Left ventricle myocardium inferior (tissue), 1 donor: Measurements from ENCODE around the gene FAM131B. TPM values are rescaled to one million over a fixed set of nuclear protein-coding genes. Genes with fewer than 3 reads are reported as not detected.

Experiments used
- DNase-seq: peaks from one replicate; pipeline ENCODE4 v3.0.0-alpha.2; 2020
- H3K27ac ChIP-seq: fragments of 200-600 bp; replicated peaks from 2 replicates; pipeline ENCODE4 v1.8.0; 2021
- H3K27me3 ChIP-seq: fragments of 200-600 bp; 2 replicates; pipeline ENCODE4 v1.8.0; 2021; ENCODE audit warnings: low read depth
- H3K36me3 ChIP-seq: fragments of 200-600 bp; 2 replicates; pipeline ENCODE4 v1.8.0; 2021
- H3K4me1 ChIP-seq: fragments of 200-600 bp; 2 replicates; pipeline ENCODE4 v1.8.0; 2021
- H3K4me3 ChIP-seq: fragments of 200-600 bp; 2 replicates; pipeline ENCODE4 v1.8.0; 2021; ENCODE audit warnings: mild to moderate bottlenecking, moderate library complexity
- H3K9me3 ChIP-seq: fragments of 200-600 bp; replicated peaks from 2 replicates; pipeline ENCODE4 v1.8.0; 2021
- CTCF ChIP-seq: fragments of 200-600 bp; IDR thresholded peaks from 2 replicates; pipeline ENCODE4 v1.8.0; 2021; ENCODE audit warnings: antibody characterized with exemption, mild to moderate bottlenecking, borderline replicate concordance
- intact Hi-C: fragments of 100-400 bp; cut with micrococcal nuclease; formaldehyde crosslinking; loops from one replicate; pipeline ENCODE4 v1.11.0; 2022
- microRNA-seq: library from miRNA; unstranded; fragments of <30 nt; microRNA quantifications from one replicate; pipeline ENCODE4 v1.2.0, GENCODE V29; 2020
- total RNA-seq: library from RNA; stranded (reverse); fragmentation: NEBNext Ultra II Directional; extraction: Animal tissue kit (Norgen Biotek cat#: 25700); gene quantifications from one replicate; pipeline ENCODE4 v1.2.1, GENCODE V29; 2021
- donor health status: DM: no; HTN: yes; CAD: no; lungs with severe emphysema.

Gene FAM131B
- total RNA-seq, 1 donor from 2014 or later: 0.47 TPM

- DNase-seq: no peak
- Histone ChIP-seq H3K9me3 (no peaks in the 10 kb centered on the region), H3K36me3 (no peaks in the 10 kb centered on the region), H3K4me1 (peaks cover 6% of the 10 kb centered on the region), H3K27me3 (no peaks in the 10 kb centered on the region), H3K4me3 (no peak overlapping the region), H3K27ac (no peak overlapping the region)
- TF ChIP-seq CTCF: no peak
- intact Hi-C loops: no loop called here
Observed at GRCh38 chr7:143314127-143314526, 48.4 kb downstream of the FAM131B start.

GRCh38 chr7:143308632-143309031, 53.9 kb downstream of the FAM131B start:
- no peaks in the 10 kb centered on the region for H3K9me3 ChIP-seq
- DNase-seq: no peak
- H3K4me3 ChIP-seq: no peak overlapping the region
- peaks cover 47% of the 10 kb centered on the region for H3K36me3 ChIP-seq
- H3K27me3 ChIP-seq: no peaks in the 10 kb centered on the region
- no peak for TF ChIP-seq CTCF
- peak overlapping the region; percentile 16 for H3K27ac ChIP-seq
- peaks cover 29% of the 10 kb centered on the region for H3K4me1 ChIP-seq
- intact Hi-C loops: no loop called here

- DNase-seq: peak; percentile 79
- intact Hi-C loops: loop anchor here (2.0 kb wide), 1 partner anchor 65 kb away; no protein-coding TSS in a partner anchor
- H3K4me3 ChIP-seq: no peak overlapping the region
- H3K36me3 ChIP-seq: peaks cover 77% of the 10 kb centered on the region
- TF ChIP-seq CTCF: peak; percentile 90
- H3K4me1 ChIP-seq: peaks cover 29% of the 10 kb centered on the region
- no peaks in the 10 kb centered on the region for H3K27me3 ChIP-seq
- no peak overlapping the region for H3K27ac ChIP-seq
- no peaks in the 10 kb centered on the region for H3K9me3 ChIP-seq
Observed at GRCh38 chr7:143305423-143306070, 57.0 kb downstream of the FAM131B start.

GRCh38 chr7:143304938-143305337, 57.6 kb downstream of the FAM131B start:
- Histone ChIP-seq H3K9me3 (no peaks in the 10 kb centered on the region), H3K36me3 (peaks cover 83% of the 10 kb centered on the region), H3K27me3 (no peaks in the 10 kb centered on the region), H3K27ac (no peak overlapping the region), H3K4me1 (peaks cover 33% of the 10 kb centered on the region), H3K4me3 (no peak overlapping the region)
- no peak for DNase-seq
- intact Hi-C loops: loop anchor here (2.0 kb wide), 1 partner anchor 64 kb away; no protein-coding TSS in a partner anchor
- no peak for TF ChIP-seq CTCF

- no peak for TF ChIP-seq CTCF
- Histone ChIP-seq H3K4me3 (no peak overlapping the region), H3K9me3 (no peaks in the 10 kb centered on the region), H3K4me1 (peaks cover 32% of the 10 kb centered on the region), H3K27ac (no peak overlapping the region), H3K36me3 (peaks cover 95% of the 10 kb centered on the region), H3K27me3 (no peaks in the 10 kb centered on the region)
- DNase-seq: no peak
- intact Hi-C loops: loop anchor here (2.0 kb wide), 1 partner anchor 63 kb away; no protein-coding TSS in a partner anchor
Observed at GRCh38 chr7:143303733-143304132, 58.8 kb downstream of the FAM131B start.

Small RNA genes lying within 50 kb of the gene (microRNA-seq; reads per million reads assigned to microRNA genes)
- gene MIR6892: not detected

Other genes starting within 250 kb of the FAM131B start
- not detected for gene PIP, start 230.6 kb downstream of the FAM131B start, total RNA-seq
- not detected for gene TAS2R39, start 179.3 kb downstream of the FAM131B start, total RNA-seq
- gene TAS2R40, start 140.7 kb downstream of the FAM131B start, total RNA-seq: not detected
- 291 TPM for gene GSTK1, start 99.3 kb downstream of the FAM131B start, total RNA-seq
- gene TMEM139, start 77.8 kb downstream of the FAM131B start, total RNA-seq: 8.8 TPM
- gene CASP2, start 74.4 kb downstream of the FAM131B start, total RNA-seq: 10.9 TPM
- not detected for gene CLCN1, start 46.6 kb downstream of the FAM131B start, total RNA-seq
- gene ZYX, start 18.6 kb upstream of the FAM131B start, total RNA-seq: 68.4 TPM
- not detected for gene EPHA1, start 46.1 kb upstream of the FAM131B start, total RNA-seq
- gene TAS2R60, start 80.7 kb upstream of the FAM131B start, total RNA-seq: not detected
- gene TAS2R41, start 115.2 kb upstream of the FAM131B start, total RNA-seq: not detected
- gene CTAGE15, start 209.1 kb upstream of the FAM131B start, total RNA-seq: not detected